Suppressor macrophage treated with lipopolysaccharide for 4 hours (primary cell): ENCODE results near the gene PABPC4L.
"Not testable (repeated sequence)": the region's sequence is repeated elsewhere in the genome, so short reads cannot be mapped to it uniquely, and the experiment has no call there.

Source experiments
- DNase-seq: peaks from one replicate; pipeline ENCODE4 v3.0.0-alpha.2; 2020

Gene PABPC4L

DNA sequence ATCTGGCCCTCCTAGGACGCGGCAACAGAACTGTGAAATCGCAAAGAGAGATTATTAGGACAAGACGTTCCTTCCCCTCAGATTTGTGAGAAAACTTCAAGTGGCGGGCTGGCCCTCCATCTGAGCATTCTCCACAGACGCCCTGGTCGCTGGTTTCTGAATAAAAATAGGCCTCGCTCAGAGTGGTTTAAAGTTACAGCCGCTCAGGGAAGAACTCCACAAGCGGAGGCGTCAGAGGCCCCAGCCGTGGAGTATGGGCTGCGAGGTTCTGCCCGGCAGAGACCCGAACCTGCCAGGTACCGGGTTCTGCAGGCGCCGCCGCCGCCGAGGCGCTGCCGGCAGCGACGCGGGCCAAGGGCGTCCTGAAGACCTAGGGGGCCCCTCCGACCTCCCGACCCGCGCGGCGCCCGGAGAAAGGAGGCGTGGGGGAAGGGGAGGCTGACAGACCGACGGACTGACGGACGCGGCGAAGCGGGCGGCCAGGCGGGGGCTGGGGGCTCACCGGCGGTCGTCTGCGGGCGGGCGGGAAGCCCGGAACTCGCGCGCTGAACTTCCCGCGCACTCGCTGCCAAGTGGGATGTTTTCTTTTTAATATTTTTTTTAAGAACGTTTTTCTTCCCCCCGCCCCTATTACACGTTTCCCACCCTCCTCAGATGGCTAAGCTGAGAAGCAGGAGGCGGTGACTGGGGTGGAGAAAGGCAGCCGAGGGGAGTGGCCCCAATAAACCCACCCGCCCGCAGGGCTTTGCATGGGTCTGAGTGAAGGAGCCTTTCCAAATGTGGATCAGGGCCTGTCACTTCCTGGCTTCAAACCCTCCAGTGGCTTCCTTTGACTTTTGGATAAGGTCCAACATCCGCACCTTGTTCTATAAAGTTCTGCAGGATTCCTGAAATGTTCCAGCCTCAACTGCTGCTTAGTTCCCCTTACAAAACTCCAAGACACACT is at the start of gene PABPC4L:
PABPC4L (minus strand) TSS at position 574 of the 946 bp plus-strand sequence. CDS start 770 bp downstream, outside the sequence.
- DNase-seq, result no peak

- DNase-seq, result no peak
Measured at GRCh38 chr4:134251322-134251721, 49.7 kb upstream of the PABPC4L start.

DNA sequence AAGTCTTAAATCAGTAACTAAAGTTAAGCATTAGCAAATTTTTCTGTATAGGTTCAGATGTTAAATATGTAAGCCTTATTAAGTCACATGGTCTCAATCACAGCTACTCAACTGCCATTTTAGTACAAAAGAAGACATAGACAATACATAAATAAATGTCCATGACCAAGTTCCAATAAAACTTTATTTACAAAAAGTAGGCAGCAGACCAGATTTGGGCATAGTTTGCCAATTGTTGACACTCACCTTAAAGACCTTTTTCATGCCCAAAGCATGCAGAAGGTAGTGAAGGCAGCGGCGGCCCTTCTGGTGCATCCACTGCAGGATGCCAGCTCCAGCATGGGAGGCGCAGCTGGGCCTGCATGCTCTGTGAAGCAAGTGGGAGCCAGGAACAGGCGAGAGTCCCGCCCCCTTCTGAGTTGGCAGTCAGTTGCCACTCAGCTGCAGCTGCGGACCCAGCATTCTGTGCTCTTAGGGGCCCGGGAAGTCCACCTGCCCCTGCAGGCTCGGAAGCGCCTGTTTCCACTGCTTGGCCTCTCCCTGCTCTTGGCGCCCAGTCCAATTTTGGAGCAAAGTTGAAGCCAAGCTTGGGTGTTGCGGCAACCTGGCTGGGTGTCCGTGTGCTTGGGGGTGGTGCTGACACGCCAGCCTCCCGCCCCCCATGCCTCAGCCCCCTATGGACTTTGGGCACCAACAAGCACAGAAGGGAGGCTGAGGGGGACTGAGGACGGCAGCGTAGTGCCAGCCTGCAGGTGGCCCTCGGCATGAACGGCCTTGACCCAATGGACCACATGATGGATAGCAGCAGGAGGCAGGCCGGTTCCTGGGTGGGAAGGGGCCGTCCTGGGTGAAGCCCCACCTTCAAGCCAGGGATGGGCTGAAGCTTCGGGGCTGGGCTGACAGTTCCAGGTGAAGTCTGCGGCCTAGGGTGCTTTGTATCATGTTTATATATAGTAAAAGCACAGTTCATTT is 42.4 kb upstream of the PABPC4L start:
- no peak for DNase-seq

- no peak for DNase-seq
Measured at GRCh38 chr4:134219043-134219442, 17.5 kb upstream of the PABPC4L start.

GRCh38 chr4:134216411-134216810 is 14.8 kb upstream of the PABPC4L start:
- DNase-seq, result no peak

- DNase-seq, result no peak
Measured at GRCh38 chr4:134215620-134216344, 14.2 kb upstream of the PABPC4L start.

- DNase-seq, result not testable (repeated sequence)
Measured at GRCh38 chr4:134207955-134208354, 6.4 kb upstream of the PABPC4L start.

- no peak for DNase-seq
Measured at GRCh38 chr4:134202166-134202956, 772 bp upstream of the PABPC4L start.

DNA sequence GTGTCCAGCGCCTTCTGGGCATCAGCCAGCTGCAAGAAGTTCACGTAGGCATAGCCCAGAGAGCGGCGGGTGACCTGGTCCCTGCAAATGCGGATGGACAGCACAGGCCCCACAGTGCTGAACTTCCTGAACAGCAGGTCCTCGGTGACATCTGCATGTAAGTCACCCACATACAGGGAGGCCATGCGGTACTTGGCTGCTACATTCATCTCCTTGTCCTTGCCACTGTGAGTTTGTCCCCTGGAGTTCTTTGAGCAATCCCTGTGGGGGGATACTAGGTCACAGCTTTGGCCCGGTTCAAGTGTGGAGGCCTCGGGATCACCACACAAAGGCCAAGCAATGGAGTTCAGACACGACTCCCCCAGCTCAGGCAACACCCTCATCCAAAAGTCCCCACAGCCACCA is 776 bp downstream of the PABPC4L start:
- DNase-seq, result no peak

DNA sequence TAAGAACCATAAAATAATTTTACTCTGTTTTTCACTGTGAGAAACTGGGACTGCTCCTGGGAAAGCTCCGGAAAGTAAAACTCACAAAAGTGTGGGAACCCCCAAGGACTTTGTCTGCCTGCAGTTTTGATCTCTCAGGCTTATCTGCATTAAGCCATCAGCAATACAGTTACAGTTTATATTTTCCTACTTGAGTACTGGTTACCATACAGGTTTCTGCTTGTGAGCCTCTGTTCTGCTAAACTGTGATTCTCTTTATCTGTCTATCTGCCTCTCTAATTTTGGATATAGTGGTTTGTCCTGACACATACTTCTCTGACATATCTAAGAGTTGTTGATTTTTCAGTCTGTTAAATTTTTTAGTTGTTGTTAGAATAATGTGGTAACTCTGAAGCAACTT is 11.6 kb downstream of the PABPC4L start:
- DNase-seq, result no peak

DNA sequence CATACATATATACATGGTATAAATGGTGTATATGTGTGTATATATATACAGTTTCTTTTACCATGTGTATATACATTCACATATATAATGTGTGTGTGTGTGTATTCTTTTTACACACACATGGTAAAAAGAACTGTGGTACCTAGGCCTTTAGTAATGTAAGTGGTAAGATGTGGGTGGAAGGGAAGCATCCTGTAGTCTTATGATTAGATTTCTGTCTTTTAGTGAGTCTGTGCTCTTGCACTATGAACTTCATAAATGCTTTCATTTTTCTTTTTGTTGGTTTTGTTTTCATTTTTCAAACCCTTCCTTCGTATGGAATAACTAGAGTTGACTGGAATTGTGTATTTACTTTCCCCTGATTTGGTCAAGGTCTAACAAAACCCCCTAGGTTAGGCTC is 12.1 kb downstream of the PABPC4L start:
- DNase-seq, result no peak

DNA sequence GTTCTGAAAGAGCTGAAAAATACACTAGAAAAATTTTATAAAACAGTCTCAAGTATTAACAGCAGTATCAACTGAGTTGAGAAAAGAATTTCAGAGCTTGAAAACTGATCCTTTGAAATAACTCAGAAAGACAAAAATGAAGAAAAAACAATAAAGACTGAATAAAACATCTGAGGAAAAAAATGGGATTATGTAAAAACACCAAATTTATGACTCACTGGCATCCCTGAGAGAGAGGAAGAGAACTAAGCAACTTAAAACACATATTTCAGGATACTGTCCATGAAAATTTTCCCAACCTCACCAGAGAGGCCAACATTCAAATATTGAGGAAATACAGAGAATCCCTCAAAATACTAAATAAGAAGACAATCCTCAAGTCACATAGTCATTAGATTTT is 22.9 kb downstream of the PABPC4L start:
- no peak for DNase-seq

DNA sequence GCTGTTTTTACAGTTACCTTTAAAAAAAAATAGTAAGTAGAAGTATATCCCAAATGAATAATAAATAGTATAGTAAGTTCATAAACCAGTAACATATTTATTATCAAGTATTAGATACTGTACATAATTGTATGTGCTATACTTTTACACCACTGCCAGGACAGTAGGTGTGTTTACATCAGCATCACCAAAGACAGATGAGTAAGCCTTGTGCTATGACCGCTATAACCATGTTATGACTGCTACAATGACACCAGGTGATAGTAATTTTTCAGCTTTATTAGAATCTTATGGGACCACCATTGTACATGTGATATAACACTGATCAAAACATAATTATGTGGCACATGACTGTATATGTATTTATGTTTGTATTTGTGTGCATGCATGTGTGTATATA is 27.3 kb downstream of the PABPC4L start:
- DNase-seq, result no peak

- no peak for DNase-seq
Measured at GRCh38 chr4:134160211-134160610, 41.4 kb downstream of the PABPC4L start.

DNA sequence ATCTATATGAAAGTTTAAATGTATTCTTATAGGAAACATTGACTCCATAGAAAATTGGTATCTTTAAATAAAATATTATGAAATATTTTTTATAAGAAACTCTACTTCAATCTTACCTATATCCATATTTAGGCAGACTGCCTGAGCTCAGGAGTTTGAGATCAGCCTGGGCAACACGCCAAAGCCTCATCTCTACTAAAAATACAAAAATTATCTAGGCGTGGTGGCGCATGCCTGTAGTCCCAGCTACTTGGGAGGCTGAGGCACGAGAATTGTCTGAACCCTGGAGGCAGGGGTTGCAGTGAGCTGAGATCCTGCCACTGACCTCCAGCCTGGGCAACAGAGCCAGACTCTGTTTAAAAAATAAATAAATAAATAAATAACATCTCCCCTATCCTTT is 47.5 kb downstream of the PABPC4L start:
- no peak for DNase-seq

GRCh38 chr4:134147941-134148340 is 53.6 kb downstream of the PABPC4L start:
- no peak for DNase-seq
